ENCODE results near the gene PLEKHM3. TPM values are rescaled to one million over a fixed set of nuclear protein-coding genes. Genes with fewer than 3 reads are reported as not detected.

Gene PLEKHM3
- total RNA-seq, 3 donors from 2014 or later: 5.2 to 6.3 (median 5.4) TPM

GRCh38 chr2:207990784-207991183 lies 34.5 kb downstream of the PLEKHM3 start:
- no peak overlapping the region for H3K4me3 Mint-ChIP-seq
- H3K4me1 Mint-ChIP-seq (ENCODE audit: low read depth): peaks cover 6% of the 10 kb centered on the region
- H3K9me3 Mint-ChIP-seq: no peaks in the 10 kb centered on the region
- no peak for DNase-seq
- no peak for ATAC-seq
- H3K27me3 Mint-ChIP-seq (ENCODE audit: low read depth): no peaks in the 10 kb centered on the region
- peaks cover 14% of the 10 kb centered on the region for H3K36me3 Mint-ChIP-seq (ENCODE audit: insufficient read depth)

DNA sequence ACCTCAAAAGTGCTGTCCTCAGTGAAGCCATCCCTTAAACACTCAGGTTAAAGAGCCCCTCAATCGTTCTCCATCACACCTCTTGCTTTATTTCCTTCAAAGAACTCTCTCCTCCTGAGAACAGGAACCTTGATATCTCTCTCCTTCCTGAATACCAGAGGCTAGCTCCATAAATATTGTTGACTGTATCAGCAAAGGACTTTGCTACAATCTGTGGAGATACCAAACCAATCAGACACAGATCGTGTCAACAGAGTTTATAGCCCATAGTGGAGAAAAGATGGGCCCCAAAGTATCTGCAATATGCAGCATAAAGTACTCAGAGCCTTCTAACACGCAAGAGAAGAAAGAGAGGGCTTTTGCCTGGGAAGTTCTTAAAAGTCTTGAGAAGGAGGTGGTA lies 36.4 kb downstream of the PLEKHM3 start:
- no peaks in the 10 kb centered on the region for H3K27me3 Mint-ChIP-seq (ENCODE audit: low read depth)
- H3K4me3 Mint-ChIP-seq: no peak overlapping the region

DNA sequence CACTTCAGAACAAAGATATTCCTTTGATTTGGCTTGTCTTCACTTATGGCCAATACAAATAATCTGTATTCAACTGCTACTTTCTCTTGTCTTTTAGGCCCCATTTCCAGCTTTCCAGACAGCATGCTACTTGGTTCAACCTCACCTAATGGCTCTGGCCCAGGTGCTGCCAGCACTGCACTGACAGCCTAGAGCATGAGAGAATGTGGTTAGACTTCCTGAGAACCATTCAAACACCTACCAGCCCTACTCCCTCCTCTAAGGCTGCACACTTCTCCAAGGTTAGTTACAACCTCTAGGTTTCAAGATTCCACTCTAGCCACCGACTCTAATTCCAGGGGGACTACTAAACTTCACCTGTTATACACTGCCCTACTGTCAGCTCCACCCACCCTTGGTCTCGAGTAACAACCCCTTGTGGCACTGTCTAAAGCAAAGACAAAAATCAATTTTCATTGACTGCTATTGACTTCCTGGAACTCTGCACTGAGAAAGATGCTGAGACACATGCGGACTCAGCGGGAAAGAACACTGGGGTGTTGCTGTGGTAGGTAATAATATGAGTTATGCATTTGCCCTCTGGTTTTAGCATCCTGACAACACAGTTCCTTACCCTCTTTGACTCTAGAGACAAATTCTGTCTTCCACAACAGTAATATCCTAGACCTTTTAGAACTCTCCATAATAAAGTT lies 38.2 kb downstream of the PLEKHM3 start:
- Mint-ChIP-seq H3K4me3 (no peak overlapping the region), H3K36me3 (ENCODE audit: insufficient read depth) (peaks cover 3% of the 10 kb centered on the region), H3K9me3 (no peaks in the 10 kb centered on the region), H3K27me3 (ENCODE audit: low read depth) (no peaks in the 10 kb centered on the region), H3K4me1 (ENCODE audit: low read depth) (peaks cover 8% of the 10 kb centered on the region)
- DNase-seq (no peak), ATAC-seq (no peak)

More for the DNA sequence above, 36.4 kb downstream of the PLEKHM3 start:
- DNase-seq: no peak
- Mint-ChIP-seq H3K36me3 (ENCODE audit: insufficient read depth) (peaks cover 7% of the 10 kb centered on the region), H3K9me3 (no peaks in the 10 kb centered on the region), H3K4me1 (ENCODE audit: low read depth) (peaks cover 10% of the 10 kb centered on the region)
- no peak for ATAC-seq

DNA sequence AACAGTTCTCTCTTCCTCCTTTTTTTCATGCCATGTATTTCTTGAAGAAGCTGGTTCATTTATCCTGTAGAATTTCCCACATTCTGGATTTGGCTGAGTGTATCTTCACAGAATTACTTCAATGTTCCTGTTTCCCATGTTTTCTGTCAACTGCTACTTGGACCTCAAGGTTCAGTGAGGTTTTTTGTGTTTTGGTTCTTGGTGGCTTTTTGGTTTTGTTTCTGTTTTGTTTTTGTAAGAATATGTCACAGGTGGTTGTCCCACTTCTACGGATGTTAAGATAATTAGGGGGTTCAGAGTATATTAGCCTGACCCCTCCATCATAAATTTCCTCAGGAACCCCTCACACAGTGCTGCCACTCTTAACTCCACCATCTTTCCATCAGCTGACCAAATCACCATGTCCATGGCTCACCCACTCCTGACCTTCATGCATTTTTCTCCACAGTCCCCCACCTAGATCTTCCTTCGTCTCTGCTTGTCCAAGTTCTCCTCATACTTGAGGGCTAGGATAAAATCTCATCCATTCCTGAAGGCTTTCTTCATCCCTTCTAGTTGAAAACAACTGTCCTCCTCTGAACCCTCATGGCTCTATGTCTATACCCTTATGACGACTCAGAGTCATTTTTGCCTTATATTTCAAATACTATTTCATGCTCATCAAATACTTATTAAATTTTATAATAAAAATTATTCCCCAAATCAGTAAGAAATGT lies 40.4 kb downstream of the PLEKHM3 start:
- H3K36me3 Mint-ChIP-seq (ENCODE audit: insufficient read depth): peaks cover 3% of the 10 kb centered on the region
- DNase-seq (no peak), ATAC-seq (no peak)
- no peak overlapping the region for H3K4me3 Mint-ChIP-seq
- H3K27me3 Mint-ChIP-seq (ENCODE audit: low read depth): no peaks in the 10 kb centered on the region
- H3K9me3 Mint-ChIP-seq: no peaks in the 10 kb centered on the region
- peaks cover 8% of the 10 kb centered on the region for H3K4me1 Mint-ChIP-seq (ENCODE audit: low read depth)

- Mint-ChIP-seq H3K9me3 (no peaks in the 10 kb centered on the region), H3K36me3 (ENCODE audit: insufficient read depth) (peaks cover 3% of the 10 kb centered on the region), H3K4me3 (no peak overlapping the region), H3K27me3 (ENCODE audit: low read depth) (no peaks in the 10 kb centered on the region), H3K4me1 (ENCODE audit: low read depth) (peaks cover 8% of the 10 kb centered on the region)
- ATAC-seq (no peak), DNase-seq (no peak)
These were observed 41.7 kb downstream of the PLEKHM3 start for GRCh38 chr2:207983641-207984042.

DNA sequence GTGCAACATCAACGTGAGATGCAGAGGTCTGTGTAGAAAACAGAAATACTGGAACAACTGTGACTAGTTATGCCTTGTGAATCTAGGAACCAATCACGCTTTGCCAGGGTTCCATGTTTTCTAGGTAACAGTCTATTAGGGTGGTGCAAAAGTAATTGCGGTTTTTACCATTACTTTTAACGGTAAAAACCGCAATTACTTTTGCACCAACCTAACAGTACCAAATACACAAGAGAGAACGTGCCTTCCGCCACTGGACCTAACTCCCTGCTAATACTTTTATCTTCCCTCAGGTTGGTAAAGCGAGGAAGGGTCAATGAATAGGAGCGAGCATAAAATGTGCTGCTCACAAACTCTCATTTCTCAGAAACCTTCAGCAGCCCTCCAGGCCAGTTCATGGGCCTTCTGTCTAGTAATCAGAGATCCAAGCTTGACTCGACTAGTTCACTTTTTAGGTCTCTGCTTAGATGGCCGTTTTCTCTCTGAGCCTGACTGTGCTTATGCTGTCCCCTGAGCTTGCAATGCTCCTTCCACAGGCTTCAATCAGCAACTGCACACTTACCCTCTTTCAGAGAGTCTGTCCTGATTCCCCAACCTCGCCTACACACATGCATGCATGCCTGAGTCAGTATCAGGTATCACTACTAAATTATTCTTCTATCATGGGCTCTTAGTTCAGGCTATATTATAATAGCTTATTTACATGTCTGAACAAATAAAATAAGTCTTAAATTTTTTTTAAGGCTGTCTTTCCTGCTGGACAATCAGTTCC lies 47.0 kb downstream of the PLEKHM3 start:
- H3K9me3 Mint-ChIP-seq: no peaks in the 10 kb centered on the region
- DNase-seq (no peak), ATAC-seq (no peak)
- H3K4me1 Mint-ChIP-seq (ENCODE audit: low read depth): peaks cover 7% of the 10 kb centered on the region
- H3K4me3 Mint-ChIP-seq: no peak overlapping the region
- H3K36me3 Mint-ChIP-seq (ENCODE audit: insufficient read depth): peaks cover 7% of the 10 kb centered on the region
- H3K27me3 Mint-ChIP-seq (ENCODE audit: low read depth): no peaks in the 10 kb centered on the region

DNA sequence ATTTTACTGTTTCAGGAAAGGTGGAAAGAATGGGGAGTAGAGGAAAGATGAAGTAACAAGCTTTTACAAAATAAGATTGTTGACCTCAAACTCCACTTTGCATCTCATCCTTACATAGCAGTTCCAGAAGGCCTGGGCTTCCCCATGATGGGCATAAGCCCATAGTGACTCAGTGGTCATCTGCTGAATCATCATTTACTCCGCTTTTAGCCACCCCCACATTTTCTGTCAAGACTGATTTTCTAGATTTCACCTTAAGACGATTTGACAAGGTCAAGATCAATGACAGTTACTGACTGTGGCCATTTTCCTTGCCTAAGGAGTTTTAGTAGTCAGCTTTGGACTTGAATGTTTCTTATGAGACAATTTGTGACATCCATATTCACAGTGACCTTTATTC lies 49.4 kb downstream of the PLEKHM3 start:
- Mint-ChIP-seq H3K4me1 (ENCODE audit: low read depth) (peaks cover 14% of the 10 kb centered on the region), H3K36me3 (ENCODE audit: insufficient read depth) (peaks cover 7% of the 10 kb centered on the region), H3K27me3 (ENCODE audit: low read depth) (no peaks in the 10 kb centered on the region), H3K4me3 (no peak overlapping the region), H3K9me3 (no peaks in the 10 kb centered on the region)
- no peak for ATAC-seq
- no peak for DNase-seq

DNA sequence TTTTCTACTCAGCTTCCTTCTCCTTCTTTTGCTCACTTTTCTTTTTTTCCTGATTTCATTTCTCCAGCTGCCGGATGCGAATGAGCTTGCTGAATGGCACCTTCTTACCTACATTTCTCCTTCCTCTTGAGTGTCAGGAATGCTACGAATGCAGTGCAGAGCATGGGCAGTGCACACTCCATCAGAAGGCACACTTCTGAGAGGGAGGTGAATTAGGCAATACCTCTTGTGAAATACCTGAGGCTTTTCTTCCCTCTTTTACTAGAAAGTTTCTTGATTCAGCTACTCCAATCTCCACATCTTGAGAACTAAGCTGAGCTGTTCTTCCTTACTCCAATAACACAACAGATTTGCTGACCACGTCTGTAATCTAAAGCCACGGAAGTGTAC lies 51.1 kb downstream of the PLEKHM3 start:
- Mint-ChIP-seq H3K27me3 (ENCODE audit: low read depth) (no peaks in the 10 kb centered on the region), H3K9me3 (no peaks in the 10 kb centered on the region), H3K4me1 (ENCODE audit: low read depth) (peaks cover 20% of the 10 kb centered on the region), H3K36me3 (ENCODE audit: insufficient read depth) (peaks cover 7% of the 10 kb centered on the region), H3K4me3 (no peak overlapping the region)
- ATAC-seq (no peak), DNase-seq (no peak)

DNA sequence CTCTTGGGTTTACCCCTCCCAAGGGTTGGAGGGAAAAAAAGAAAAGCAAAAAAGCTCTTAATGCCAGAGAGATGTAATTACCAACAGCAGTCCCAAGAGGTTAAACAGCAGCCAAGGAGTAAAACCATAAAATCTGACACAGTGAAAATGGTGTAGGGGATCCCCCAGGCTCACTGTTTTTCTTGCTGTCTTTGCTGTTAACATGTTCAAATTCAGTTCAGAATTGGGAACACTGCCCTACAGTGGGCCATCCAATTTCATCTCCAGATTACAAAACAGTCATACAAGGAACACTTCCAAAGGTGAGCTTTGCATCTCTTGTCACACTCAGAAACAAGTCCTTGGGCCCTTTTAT lies 54.5 kb downstream of the PLEKHM3 start:
- Mint-ChIP-seq H3K9me3 (no peaks in the 10 kb centered on the region), H3K27me3 (ENCODE audit: low read depth) (no peaks in the 10 kb centered on the region), H3K4me3 (no peak overlapping the region), H3K36me3 (ENCODE audit: insufficient read depth) (peaks cover 10% of the 10 kb centered on the region), H3K4me1 (ENCODE audit: low read depth) (peaks cover 16% of the 10 kb centered on the region)
- ATAC-seq (no peak), DNase-seq (no peak)

DNA sequence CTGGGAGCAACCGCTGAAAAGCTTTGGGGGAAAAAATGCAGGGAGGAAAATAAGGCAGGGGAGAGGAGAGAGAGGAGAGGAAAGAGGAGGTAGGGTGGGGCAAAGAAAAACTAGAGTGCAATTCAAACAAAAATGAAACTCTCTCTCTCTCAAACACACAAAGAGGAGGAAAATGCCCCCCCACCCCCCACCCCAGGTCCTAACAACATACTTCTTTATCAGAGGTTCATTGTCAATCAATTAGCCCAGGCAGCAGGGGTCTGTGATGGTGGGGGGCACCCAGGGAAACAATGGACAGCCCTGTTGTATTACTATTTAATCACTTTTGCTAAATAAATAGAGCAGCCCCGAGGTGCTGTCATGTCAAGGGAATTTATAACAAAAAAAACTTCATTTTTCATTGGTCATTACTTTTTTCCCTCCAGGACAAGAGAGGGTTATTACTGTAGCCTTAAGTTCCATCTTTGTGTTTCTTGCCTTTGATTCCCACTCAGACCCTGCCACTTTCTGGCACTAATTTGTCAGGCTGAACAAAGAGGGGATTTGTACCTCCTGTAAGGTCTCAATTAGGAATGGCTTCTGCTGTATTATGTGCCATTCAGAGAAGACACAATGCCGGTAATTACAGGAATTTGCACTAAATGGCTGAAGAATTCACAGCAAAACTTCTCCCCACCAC lies 55.0 kb downstream of the PLEKHM3 start:
- ATAC-seq: no peak
- DNase-seq: no peak
- H3K4me3 Mint-ChIP-seq: no peak overlapping the region
- H3K9me3 Mint-ChIP-seq: no peaks in the 10 kb centered on the region
- H3K4me1 Mint-ChIP-seq (ENCODE audit: low read depth): peaks cover 16% of the 10 kb centered on the region
- peaks cover 10% of the 10 kb centered on the region for H3K36me3 Mint-ChIP-seq (ENCODE audit: insufficient read depth)
- no peaks in the 10 kb centered on the region for H3K27me3 Mint-ChIP-seq (ENCODE audit: low read depth)

DNA sequence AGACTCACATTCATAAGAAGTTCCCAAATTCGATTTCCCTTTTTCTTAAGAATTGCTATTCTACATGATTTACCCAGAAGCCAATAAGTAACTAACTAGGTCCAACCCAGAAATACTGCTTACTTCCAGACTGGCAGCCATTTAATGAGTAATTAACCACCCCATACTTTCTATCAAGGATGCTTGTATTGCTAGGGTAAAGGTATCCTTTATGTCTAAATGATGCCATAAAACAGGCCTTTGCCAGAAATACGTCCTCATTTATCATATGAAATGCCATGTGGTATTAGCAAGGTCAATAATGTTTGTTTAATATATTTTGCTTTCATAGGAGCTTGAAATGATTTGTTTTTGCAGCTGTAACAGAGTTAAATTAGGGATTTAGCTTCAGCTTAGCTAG lies 56.1 kb downstream of the PLEKHM3 start:
- peaks cover 13% of the 10 kb centered on the region for H3K4me1 Mint-ChIP-seq (ENCODE audit: low read depth)
- H3K9me3 Mint-ChIP-seq: no peaks in the 10 kb centered on the region
- H3K27me3 Mint-ChIP-seq (ENCODE audit: low read depth): no peaks in the 10 kb centered on the region
- no peak overlapping the region for H3K4me3 Mint-ChIP-seq
- ATAC-seq (no peak), DNase-seq (no peak)
- H3K36me3 Mint-ChIP-seq (ENCODE audit: insufficient read depth): peaks cover 8% of the 10 kb centered on the region

- Mint-ChIP-seq H3K9me3 (peaks cover 13% of the 10 kb centered on the region), H3K4me1 (ENCODE audit: low read depth) (peaks cover 11% of the 10 kb centered on the region), H3K36me3 (ENCODE audit: insufficient read depth) (peaks cover 19% of the 10 kb centered on the region), H3K27me3 (ENCODE audit: low read depth) (no peaks in the 10 kb centered on the region), H3K4me3 (no peak overlapping the region)
- no peak for ATAC-seq
- no peak for DNase-seq
These were observed 58.2 kb downstream of the PLEKHM3 start for GRCh38 chr2:207967121-207967520.

DNA sequence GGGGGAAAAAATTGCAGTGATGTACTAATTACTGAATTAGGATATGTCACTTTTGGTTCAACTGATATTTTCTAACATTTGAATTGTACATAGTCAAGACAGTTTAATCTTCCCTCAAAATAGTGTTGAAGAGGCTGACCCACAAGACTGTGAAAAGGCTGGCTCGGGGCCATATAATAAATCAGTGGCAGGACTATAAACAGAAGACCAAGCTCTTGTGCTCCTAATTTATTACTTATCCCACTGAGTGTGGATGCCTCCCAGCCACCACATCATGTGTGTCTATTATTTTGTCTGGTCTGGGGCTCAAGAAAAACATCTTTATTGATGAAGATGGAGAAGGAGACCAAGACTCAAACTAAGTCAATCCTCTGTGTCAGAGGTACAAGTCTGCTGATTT lies 64.4 kb downstream of the PLEKHM3 start:
- H3K36me3 Mint-ChIP-seq (ENCODE audit: insufficient read depth): peaks cover 26% of the 10 kb centered on the region

GRCh38 chr2:207960090-207960489 lies 65.2 kb downstream of the PLEKHM3 start:
- H3K4me3 Mint-ChIP-seq: no peak overlapping the region
- no peaks in the 10 kb centered on the region for H3K4me1 Mint-ChIP-seq (ENCODE audit: low read depth)
- H3K27me3 Mint-ChIP-seq (ENCODE audit: low read depth): no peaks in the 10 kb centered on the region
- no peak for DNase-seq
- peaks cover 29% of the 10 kb centered on the region for H3K36me3 Mint-ChIP-seq (ENCODE audit: insufficient read depth)
- no peak for ATAC-seq
- H3K9me3 Mint-ChIP-seq: peaks cover 14% of the 10 kb centered on the region

More for the DNA sequence above, 64.4 kb downstream of the PLEKHM3 start:
- Mint-ChIP-seq H3K4me3 (no peak overlapping the region), H3K4me1 (ENCODE audit: low read depth) (no peaks in the 10 kb centered on the region), H3K27me3 (ENCODE audit: low read depth) (no peaks in the 10 kb centered on the region), H3K9me3 (peaks cover 14% of the 10 kb centered on the region)
- no peak for ATAC-seq
- no peak for DNase-seq

All from activated T-cell treated with anti-CD3 and anti-CD28 coated beads, Interleukin-2, amount 50 U/mL, for 4 hours (primary cell).